ENCODE measurements around the gene LRRC30.
"Not testable (repeated sequence)": the region's sequence is repeated elsewhere in the genome, so short reads cannot be mapped to it uniquely, and the experiment has no call there.

The LRRC30 gene

DNA sequence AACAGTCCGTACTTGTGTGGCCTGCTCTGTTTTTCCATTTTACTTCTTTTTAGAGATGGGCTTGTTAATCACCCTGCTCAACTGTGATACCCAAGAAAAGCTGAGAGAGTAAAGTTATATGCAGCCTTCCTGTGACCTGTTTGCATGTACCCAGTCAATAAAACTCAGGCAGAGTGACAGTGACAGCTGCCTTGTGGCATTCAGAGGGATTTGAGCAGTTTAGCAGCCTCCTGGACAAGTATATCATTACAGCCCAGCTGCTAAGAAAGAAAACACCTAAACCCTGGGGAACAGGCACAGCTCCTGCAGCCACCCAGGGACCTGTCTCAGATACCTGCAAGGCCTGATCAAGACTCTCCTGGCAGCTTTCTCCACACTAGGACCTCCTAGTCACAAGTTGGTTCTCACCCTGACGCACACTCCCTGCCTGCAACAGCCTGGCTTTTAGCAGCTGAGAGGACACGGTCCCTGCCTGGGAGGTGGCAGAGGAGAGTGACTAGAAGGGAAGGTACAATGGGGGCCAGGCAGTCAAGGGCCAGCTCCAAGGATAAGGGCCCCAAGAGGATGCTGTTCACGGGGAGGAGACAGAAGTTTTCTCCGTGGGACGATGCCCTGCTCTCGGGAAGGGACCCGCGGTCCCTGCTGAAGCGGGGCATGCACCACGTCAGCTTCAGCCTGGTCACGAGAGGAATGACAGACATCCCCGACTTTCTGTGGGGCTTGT, at the start of gene LRRC30:
Gene LRRC30, plus strand, starts transcription at position 464 of the 724 bp plus-strand sequence. Its CDS starts 50 bp downstream, at position 514.
- no peak for DNase-seq

DNA sequence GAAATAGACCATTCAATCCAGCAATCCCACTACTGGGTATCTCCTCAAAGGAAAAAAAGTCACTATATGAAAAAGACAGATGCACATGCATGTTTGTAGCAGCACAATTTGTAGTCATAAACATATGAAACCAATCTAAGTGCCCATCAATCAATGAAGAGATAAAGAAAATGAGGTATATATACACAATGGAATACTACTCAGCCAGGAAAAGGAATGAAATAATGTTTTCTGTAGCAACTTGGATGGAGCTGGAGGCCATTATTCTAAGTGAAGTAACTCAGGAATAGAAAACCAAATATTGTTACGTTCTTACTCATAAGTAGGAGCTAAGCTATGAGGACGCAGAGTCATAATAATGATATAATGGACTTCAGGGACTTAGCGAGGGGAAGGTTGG, 45.2 kb upstream of the LRRC30 start:
- DNase-seq, result no peak

DNA sequence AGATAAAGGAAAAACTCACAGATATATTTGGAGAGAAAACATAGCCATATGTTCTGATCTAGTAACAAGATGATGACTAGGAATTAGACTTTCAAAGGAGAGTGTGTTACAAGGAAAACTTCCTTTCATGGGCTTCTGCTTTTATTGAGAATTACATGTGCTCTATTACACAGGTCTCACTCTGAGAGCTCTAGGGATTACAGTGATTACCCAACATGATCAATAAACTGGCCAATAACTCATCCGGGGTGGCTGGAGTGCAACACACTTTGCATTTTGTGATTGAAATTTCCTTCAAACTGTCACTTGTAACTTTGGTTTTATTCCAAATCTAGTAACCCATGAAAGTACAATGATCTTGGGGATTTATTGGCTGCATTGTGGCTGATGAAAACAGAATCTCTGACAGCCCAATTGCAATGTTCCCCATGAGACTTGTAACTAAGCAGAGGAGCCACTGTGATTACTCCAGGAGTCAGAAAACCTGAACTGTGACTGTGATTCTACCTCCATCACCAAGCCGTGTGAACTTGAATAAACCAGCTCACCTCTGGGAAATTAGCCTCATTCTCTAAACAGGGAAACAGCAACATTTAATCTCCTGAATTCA, 40.2 kb upstream of the LRRC30 start:
- no peak for DNase-seq

DNA sequence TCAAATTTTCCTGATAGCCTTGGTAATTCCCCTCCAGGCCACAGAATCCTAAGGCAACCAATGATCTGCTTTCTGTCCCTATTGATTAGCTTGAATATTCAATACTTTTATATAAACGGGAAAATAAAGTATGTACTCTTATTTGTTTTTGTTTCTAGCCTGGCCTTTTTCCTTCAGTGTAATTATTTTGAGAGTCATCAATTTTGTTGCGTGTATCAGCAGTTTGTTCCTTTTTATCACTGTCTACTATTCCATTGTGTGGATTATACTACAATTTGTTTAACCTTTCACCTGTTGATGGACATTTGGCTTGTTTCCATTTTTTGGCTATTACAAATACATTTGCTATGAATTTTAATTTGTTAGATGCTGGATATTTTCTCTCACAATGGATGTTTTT, 39.2 kb upstream of the LRRC30 start:
- no peak for DNase-seq

DNA sequence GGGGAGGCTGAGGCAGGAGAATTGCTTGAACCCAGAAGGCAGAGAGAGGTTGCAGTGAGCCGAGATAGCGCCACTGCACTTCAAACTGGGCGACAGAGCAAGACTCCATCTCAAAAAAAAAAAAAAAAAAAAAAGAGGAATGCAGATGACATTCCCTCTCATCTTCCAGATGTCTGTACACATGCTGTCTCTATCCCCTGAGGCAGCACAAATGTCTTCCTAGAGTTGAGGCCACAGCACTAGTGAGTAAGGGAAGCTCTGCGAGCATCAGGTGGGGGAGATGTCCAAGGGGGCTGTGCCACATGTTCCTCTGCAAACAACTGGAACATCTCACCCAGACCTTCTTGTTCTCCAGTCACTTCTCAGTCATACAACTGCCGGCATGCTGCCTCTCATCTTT, 35.6 kb upstream of the LRRC30 start:
- DNase-seq, result no peak

DNA sequence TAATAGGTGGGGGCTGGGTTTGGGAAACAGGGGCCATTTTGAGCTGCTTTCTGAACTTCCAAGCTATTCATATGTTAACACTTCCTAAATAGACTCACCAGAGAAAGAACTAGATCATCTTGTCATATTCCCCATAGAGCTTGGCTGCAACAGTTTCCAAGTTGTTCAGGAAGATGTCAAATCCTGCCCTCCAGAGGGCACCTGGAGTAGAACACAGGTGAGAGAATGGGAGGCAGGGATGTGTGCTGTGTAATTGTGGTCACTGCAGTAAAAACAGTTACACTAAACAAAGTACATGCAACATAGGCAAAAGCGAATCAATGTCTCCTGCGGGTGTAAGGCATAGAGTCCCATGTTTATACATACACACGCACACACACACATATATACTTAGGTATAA, 34.5 kb upstream of the LRRC30 start:
- DNase-seq, result no peak

DNA sequence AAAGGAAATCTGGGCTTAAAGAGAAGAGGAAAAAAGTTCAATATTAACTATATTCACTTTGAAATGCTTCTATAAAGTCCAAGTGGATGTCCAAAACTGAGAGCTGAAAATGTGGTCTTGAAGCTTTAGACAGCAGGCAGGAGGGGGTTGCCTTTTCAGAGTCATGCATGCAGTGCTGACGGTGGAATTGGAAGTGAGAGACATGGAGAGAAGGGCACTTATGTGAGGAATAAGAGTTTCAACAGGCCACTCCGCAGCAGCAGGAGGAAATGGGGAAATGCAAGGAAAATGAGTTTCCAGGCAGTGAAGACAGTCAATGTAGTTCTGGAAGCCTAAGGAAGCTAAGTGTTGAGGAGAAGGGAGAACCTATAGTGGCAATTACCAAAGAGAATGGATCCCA, 33.0 kb upstream of the LRRC30 start:
- DNase-seq, result no peak

DNA sequence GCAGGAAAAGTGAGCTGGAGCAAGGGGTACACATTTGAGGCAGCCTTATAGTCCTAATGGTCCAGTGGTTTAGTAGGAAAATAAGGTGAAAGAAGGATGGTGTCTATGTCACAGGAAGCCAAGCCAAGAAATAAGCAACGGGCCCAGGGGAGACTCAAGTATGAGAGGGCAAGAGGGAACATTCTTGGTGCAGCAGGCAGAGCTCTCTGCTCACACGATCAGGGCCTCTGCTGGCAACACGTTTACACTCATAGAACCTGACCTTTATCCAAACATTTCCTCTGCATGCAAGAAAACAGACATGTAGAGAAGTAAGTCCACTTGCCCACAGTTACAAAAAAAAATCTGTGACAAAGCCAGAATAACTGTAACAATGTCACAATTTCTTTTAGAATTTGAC, 32.6 kb upstream of the LRRC30 start:
- no peak for DNase-seq

DNA sequence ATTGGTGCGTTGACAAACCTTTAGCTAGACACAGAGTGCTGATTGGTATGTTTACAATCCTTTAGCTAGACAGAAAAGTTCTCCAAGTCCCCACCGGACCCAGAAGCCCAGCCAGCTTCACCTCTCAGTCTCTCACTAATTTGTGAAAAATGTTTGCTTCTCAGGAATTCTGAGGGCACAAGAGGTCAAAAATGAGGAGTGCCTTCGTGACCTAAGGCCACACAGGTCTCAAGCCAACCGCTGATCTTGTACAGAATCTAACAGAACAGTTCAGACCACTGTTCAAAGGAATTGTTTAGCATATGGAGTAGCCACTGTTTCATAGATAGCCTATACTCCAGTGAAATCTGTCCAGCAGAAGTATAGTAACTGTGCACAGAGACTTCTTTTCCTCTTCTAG, 29.8 kb upstream of the LRRC30 start:
- no peak for DNase-seq

DNA sequence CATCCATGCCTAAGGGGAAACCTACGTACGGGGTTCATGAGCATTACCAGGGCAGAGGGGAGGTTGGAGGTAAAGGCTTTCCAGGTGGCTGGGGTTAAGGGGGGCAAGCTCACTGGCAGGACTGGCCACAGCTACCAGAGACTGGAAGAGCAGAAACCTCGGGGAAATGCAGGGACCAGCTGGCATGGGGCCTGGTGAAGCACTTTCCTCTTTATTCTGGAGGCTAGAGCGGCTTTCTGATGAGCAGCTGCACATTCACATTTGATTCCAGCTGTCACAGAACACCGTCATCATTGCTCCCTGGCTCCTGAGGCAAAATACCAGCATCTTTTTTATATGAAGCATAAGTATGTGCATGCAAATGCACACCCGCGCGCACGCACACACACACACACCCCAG, 28.7 kb upstream of the LRRC30 start:
- no peak for DNase-seq

DNA sequence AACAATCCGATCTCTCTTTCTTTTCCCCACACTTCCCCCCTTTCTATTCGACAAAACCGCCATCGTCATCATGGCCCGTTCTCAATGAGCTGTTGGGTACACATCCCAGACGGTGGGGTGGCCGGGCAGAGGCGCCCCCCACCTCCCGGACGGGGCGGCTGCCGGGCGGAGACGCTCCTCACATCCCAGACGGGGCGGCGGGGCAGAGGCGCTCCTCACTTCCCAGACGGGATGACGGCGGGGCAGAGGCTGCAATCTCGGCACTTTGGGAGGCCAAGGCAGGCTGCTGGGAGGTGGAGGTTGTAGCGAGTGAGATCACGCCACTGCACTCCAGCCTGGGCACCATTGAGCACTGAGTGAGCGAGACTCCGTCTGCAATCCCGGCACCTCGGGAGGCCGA, 27.3 kb upstream of the LRRC30 start:
- not testable (repeated sequence) for DNase-seq

DNA sequence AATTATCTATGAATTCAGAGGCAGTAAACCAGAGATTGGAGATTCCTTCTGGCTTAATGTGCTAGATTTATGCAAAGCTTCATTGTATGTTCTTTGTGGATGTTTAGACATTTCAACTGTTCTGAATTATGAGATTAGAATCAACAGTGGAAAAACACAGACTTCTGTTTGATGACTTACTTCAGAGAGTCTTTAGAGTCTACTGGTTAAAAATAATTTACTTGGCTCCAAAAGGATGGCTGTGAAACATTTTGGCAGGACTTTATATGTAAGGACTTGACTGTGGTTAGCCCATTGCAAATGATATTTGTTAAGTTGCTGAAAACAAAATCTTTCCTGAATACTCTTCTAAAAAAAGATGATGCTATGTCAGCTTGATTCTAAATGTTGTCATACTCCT, 25.5 kb upstream of the LRRC30 start:
- no peak for DNase-seq

DNA sequence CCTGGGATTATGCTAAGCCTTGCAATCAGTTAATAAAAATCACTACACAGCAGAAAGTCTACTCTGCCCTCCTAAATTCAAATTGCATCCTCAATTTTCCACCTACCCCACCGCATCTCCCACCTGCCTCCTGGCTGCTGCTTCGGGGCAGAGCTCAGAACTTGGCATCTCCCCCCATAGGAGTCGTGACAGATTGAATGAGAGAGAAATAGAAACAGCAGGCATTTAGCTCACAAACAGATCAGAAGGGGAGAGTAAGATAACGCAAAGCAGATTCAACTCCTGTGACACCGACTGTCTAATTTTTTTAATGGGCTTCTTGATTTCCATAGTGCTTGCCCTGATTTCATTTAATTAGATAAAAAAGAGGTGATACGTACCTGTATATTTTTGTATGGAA, 24.7 kb upstream of the LRRC30 start:
- no peak for DNase-seq

DNA sequence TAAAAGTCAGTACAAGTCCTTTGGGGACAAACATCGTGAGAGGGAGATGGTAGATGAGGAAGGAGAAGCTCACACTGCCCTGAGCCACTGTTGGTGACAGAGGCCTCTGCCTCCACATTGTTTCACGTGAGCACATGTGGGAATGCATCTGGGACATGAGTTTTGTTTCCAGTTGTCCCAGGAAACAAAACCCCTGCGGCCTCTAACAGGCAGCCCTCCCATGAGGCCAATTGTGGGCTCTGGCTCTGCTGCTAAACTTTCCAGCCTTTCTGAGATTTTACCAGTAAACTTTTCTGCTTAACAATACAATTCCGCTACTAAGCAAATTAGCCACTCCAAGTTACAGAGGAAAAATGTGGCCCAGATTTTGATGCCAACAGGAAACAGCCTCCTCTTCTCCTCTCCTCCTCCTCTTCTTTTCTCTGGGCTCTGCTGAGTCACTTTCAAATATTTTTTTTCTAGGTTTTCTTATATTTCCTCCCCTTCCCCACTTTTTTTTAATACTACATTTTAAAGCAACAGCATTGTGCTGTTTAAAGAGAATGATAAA, 23.4 kb upstream of the LRRC30 start:
- DNase-seq, result no peak

DNA sequence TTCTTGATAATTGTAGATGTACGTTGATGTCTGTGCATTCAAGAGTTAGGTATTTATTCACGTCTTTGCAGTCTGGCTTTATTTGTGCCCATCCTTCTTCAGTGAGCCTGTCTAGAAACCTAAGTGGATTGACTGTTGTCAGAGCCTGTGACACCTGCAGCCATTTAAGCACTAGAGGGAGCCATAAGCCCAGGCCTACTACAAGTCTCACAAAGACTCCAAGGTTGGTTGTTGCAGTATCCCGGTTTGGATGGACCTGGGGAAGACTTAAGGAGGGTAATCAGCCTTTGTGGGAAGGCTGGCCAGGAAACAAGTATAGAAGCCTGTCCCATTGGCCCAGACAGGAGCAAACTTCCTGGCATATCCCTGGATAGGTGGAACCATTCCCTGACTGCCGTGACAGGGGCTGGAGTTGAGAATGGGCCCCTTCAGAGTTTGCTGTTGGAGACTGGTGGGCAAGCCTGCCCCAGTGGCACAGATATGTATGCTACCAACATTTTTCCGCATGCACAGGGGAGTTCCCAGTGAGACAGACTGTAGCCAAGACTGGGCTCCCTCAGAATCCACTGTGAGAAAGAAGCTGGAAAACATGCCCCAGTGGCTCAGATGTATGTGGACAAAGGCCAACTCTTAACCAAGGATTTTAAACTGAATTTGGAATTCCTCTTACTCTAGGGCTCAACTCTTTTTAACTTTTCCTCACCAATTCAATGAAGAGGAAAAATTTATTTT, 9.3 kb upstream of the LRRC30 start:
- no peak for DNase-seq

DNA sequence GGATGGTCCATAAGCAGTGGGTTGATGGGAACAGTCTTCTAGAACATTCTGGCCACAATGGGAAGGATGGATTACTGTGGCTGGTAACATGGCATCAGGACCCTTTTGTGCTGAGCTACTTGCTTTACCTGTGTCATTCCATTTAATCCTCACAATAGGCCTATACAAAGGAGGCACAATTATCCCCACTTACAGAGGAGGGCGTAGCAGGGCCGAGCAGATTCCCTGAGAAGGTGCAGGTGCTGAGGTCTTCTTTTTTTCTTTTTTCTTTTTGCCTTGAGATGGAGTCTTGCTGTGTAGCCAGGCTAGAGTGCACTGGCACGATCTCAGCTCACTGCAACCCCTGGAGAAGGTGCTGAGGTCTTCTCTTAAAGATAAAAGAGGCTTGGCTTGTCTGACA, 6.7 kb upstream of the LRRC30 start:
- no peak for DNase-seq

DNA sequence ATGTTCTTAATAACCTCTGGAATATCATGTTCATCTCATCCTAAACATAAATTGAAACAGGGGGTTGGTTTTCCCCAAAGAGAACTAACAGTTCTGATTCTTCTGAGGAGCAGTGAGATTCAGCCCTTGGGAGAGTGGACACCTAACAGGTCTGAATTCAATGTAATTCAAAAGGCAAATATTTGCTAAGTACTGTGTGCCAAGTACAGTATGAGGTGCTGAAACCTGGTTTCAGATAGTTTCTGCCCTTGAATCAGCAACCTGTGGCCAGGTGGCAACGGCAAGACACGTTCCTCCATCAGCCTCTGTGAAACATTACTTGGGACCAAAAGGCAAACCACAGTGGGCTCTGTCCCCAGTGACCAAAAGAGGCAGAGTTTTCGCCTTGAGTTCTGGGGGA, 1.3 kb downstream of the LRRC30 start:
- no peak for DNase-seq

DNA sequence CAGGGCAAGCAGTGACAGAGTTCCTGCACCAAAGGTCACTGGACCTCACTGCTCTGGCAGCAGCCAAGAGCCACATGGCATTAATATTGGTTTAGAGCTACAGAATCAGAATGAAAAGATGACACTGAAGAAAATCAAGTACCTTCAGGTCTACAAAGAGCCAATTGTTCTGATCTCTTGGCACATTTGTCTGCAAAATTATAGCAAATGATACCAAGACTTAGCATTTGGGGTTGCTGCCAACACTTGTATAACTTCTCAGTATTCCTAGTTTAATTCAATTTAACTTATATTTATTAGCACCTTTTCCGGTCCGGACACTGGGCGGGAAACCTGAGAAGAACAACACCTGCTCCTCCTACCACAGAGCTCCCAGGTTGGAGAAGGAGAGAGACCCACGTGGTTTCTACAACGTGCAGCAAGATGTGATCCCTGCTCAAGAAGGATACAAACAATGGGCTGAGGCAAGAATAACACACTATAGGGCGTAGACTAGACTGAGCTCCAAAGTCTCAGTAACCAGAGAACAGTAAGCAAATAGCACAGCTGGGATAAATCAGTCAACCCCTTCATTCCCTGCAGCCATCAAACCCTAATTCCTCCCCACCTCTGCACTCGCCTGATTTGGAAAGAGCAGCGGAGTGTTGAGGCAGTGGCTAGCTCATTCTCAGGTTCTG, 2.4 kb downstream of the LRRC30 start:
- no peak for DNase-seq

DNA sequence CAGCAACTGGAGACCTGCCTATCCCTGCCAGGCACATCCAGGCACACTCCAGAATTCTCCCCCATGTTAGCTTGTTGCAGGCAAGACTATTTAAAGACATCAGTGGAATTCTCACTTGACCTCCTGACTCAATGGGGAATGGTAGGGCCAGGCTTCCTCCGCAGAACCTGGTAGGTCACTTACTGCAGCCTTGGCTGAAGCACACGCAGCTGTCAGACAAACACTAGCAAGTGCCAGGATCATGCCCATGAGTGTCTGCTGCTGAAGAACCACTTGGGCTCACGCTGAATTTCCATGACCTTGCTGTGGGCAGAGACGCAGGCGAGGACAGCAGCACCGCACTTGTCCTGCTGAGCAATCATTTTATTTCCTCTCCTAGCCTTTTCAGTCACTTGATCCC, 3.2 kb downstream of the LRRC30 start:
- no peak for DNase-seq

DNA sequence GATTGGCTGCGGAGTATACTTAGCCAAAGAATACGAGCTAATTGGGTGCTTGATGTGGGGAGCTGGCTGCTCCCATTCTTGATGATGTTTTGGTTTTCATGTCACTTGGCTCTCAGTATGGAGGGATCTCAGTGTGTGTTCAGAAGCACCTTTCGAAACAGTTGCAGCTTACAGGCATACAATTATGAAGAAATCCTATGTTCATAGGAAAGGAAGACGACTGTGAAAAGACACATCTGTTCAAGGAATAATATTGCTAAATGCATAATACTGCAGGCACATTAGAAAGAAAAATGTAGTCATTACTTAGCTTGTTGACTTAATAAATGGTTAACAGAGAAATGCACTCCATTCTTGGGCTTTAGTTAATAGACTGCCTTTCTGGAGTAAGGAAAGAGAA, 4.1 kb downstream of the LRRC30 start:
- no peak for DNase-seq

DNA sequence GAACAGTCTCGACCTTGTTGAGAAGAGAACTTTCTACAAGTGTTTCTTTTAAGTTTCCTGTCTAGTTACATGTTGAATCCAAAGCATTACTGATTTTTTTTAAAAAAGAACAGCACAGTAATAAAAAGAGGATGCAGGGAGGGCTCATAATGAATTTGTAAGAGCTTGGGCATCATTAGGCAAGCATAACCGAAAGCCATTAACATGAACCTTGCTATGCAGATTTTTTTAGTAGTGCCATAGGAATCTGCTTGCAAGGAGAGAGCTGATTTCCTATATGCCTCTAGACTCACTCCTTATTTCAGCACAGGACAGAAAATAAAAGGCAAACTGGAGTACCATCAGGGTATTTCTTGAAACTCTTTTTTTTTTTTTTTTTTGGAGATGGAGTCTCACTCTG, 5.2 kb downstream of the LRRC30 start:
- no peak for DNase-seq

DNA sequence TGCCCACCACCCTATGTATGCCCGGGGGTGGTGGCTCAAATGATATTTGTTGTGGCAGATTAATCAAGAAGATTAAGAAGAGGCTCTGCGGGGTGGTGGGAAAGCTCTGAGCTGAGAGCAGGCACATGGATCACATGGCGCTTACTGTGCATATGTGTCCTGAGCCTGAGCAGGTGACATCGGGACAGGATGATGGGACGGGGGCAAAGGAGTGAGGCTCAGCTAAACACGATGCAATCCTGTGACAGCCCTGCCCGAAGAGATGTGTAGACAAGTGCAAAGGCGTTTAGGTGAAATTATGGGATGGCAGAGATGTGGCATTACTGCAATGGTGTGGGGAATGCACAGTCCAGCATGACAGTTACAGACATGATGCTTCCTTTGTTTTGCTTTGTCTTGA, 6.0 kb downstream of the LRRC30 start:
- no peak for DNase-seq

DNA sequence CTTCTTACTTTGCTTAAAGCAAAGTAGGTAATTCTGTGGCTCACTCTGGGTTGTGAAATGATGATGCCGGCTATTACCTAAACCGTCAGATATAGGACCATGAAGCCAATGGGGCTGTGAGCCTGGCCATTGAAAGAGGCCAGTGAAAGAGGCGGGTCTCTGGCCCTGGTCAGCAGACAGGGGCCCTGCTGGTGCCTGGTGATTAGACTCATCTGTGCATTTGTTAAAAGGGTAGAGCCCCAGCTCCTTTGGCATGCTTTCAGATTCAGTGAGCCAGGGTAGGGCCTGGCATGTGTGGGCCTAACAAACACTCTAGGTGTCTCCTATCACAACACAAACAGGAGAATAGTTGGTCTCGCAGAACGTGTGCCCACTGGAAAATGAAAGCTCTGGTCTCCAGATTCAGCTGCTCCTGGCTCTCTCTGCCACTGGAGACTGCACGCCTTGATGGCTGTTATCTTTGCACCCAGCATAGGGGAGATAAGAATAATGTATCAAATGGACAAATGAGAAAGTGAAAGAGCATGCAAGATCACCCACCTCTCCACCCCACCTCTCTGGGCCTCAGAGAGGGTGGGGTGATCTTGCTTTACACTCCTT, 6.9 kb downstream of the LRRC30 start:
- DNase-seq, result no peak
